ENCODE data around the gene COPA. TPM values are rescaled to one million over a fixed set of nuclear protein-coding genes. Genes with fewer than 3 reads are reported as not detected.
A peak's percentile ranks its signal among the peaks of the same experiment; 100 is the strongest.
"Not testable (repeated sequence)": the region's sequence is repeated elsewhere in the genome, so short reads cannot be mapped to it uniquely, and the experiment has no call there.

Gene COPA
- total RNA-seq: 178 and 193 TPM in 2 replicates

- peak; percentile 84 for DNase-seq (ENCODE audit: extremely low read depth, low read depth, low spot score)
Observed at GRCh38 chr1:160342953-160343869, at the start of gene COPA, which contains the start of gene NCSTN. COPA (minus strand) TSS chr1:160343250; CDS start chr1:160343170, 80 bp downstream. NCSTN (plus strand) TSS chr1:160343383; CDS start chr1:160343397, 14 bp downstream.

DNA sequence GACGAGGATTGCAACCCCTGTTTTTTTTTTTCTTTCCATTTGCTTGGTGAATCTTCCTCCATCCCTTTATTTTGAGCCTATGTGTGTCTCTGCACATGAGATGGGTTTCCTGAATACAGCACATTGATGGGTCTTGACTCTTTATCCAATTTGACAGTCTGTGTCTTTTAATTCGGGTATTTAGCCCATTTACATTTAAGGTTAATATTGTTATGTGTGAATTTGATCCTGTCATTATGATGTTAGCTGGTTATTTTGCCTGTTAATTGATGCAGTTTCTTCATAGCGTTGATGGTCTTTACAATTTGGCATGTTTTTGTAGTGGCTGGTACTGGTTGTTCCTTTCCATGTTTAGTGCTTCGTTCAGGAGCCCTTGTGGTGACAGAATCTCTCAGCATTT is 45.4 kb upstream of the COPA start:
- not testable (repeated sequence) for DNase-seq (ENCODE audit: extremely low read depth, low read depth, low spot score)

DNA sequence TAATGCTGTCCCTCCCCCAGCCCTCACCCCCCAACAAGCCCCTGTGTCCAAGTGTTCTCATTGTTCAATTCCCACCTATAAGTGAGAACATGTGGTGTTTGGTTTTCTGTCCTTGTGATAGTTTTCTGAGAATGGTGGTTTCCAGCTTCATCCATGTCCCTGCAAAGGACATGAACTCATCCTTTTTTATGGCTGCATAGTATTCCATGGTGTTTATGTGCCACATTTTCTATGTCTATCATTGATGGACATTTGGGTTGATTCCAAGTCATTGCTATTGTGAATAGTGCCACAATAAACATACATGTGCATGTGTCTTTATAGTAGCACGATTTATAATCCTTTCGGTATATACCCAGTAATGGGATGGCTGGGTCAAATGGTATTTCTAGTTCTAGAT is 41.8 kb upstream of the COPA start:
- DNase-seq (ENCODE audit: extremely low read depth, low read depth, low spot score): not testable (repeated sequence)

DNA sequence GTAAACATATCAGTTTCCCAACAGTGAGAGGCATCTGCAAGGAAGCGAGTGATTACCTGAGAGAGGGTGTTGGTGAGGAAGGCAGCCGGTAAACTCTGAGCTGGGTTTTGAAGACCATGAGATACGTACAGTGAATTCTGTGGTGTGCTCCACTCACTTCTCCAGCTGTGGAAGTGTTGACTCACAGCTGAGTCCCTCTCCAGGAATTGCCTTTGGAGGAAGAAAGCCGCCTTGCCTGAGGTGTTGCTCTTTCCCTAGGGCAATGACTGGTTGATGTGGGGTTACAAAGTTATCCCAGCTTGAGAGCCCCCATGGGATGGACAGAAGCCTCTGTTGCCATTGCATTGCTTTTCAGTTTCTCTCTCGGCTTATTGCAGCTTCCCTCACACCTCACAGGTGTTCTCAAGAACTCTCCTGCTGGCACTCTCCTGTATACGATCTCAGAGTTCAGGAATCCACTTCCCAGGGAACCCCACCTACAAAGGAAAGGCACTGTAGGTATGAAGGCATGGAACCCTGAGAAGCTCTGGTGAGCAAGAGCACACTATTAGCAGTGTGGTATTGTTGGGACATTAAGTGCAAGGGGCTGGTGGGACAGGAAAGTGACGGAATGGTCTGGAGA is 34.6 kb upstream of the COPA start:
- no peak for DNase-seq (ENCODE audit: extremely low read depth, low read depth, low spot score)

DNA sequence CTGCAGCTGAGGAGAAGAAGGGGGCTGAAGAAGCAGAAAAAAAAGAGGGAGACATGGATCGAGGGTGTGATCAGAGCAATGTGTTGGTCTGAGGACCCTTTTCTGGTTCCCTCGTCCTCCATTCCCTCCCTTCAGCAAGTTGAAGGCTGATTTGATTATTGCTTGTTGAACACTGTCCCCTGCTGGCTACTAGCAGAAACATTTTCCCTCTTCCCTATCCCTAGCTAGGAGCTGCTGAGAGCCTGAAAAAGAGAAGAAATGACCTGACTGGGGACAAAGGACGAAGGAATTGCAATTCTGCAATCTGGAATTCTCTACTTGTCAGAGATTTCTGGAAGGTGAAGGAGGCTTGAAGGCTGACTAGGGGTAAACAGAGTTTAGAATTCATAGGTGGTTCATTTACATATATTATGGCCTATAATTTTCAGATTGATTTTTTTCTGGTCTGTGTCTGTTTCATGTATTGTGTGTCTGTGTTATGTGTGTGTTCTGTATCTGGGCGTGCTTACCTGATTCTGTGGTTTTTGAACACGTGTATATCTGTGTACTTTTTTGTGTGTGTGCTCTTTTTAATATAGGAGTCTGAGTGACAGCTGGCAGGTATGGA is 33.6 kb upstream of the COPA start:
- peak; percentile 29 for DNase-seq (ENCODE audit: extremely low read depth, low read depth, low spot score)

- DNase-seq (ENCODE audit: extremely low read depth, low read depth, low spot score): no peak
Observed at GRCh38 chr1:160375788-160376524, 32.9 kb upstream of the COPA start.

- no peak for DNase-seq (ENCODE audit: extremely low read depth, low read depth, low spot score)
Observed at GRCh38 chr1:160374306-160375110, 31.5 kb upstream of the COPA start.

- no peak for DNase-seq (ENCODE audit: extremely low read depth, low read depth, low spot score)
Observed at GRCh38 chr1:160373696-160374095, 30.6 kb upstream of the COPA start.

DNA sequence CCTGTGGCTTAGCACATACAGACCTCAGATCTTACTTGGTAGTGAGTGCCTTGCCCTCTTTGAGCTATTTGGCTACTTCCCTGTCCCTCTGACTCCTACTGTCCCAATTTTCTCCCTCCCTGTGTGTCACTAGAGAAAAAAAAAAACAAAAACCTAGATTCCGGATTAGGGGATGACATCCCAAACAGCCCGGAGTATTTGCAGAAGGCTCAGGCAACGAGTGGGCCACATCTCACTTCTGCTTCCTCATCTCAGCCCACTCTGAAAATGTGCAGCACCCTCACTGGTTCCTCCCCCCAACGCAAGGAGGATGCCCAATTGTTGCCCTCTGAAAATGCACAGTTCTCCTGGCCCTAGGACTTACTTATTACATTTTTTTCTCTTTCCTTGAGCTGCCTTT is 28.7 kb upstream of the COPA start:
- no peak for DNase-seq (ENCODE audit: extremely low read depth, low read depth, low spot score)

- DNase-seq (ENCODE audit: extremely low read depth, low read depth, low spot score): no peak
Observed at GRCh38 chr1:160371346-160371631, 28.2 kb upstream of the COPA start.

DNA sequence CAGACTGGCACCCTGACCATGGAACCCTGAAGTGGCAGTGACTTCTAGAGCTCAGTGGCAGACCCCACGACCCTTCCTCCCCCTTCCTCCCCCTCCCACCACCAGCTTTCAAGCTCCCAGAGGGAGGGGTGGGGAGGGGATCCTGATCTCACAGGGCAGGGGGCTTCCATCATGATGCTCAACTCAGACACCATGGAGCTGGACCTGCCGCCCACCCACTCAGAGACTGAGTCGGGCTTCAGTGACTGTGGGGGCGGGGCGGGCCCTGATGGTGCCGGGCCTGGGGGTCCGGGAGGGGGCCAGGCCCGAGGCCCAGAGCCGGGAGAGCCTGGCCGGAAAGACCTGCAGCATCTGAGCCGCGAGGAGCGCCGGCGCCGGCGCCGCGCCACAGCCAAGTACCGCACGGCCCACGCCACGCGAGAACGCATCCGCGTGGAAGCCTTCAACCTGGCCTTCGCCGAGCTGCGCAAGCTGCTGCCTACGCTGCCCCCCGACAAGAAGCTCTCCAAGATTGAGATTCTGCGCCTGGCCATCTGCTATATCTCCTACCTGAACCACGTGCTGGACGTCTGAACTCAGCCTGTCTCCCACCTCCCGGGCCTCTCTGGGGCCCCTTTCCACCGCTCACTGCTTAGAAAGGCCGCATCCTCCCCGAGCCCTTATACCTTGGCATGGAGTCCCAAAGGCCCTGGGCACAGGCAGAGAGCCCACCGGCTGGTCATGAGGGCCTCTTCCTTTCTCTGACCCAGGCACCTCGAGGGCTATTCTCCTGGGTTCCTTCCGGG is 27.7 kb upstream of the COPA start:
- no peak for DNase-seq (ENCODE audit: extremely low read depth, low read depth, low spot score)

DNA sequence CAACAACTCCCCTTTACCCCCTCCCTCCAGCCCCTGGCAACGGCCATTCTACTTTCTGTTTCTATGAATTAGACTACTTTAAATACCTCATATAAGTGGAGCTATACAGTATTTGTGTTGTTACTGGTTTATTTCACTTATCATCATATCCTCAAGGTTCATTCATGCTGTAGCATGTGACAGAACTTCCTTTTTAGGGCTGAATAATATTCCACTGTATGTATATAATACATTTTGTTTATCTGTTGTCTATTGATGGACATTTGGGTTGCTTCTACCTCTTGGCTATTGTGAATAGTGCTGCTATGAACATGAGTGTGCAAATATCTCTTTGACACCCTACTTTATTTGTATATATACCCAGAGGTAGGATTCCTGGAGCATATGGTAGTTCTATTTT is 26.0 kb upstream of the COPA start:
- DNase-seq (ENCODE audit: extremely low read depth, low read depth, low spot score): no peak

- no peak for DNase-seq (ENCODE audit: extremely low read depth, low read depth, low spot score)
Observed at GRCh38 chr1:160367934-160368923, 25.2 kb upstream of the COPA start.

DNA sequence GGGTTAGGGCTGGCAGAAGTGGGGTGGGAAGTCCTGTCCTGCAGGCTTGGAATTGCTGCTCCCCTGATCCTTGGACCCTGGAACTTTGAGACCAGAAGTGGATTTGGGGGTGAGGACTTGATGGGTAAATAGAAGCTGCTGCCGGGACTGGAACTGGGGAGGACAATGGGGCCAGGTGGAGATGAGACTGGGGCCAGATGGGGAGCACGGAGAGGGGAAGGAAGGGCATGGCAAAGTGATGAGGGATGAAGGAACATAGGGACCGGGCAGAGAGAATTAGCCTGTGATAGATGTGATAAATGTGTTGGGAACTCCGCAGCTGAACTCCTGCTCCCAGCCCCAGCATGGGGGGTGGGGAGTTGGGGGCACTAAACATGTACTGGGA is 24.5 kb upstream of the COPA start:
- no peak for DNase-seq (ENCODE audit: extremely low read depth, low read depth, low spot score)

DNA sequence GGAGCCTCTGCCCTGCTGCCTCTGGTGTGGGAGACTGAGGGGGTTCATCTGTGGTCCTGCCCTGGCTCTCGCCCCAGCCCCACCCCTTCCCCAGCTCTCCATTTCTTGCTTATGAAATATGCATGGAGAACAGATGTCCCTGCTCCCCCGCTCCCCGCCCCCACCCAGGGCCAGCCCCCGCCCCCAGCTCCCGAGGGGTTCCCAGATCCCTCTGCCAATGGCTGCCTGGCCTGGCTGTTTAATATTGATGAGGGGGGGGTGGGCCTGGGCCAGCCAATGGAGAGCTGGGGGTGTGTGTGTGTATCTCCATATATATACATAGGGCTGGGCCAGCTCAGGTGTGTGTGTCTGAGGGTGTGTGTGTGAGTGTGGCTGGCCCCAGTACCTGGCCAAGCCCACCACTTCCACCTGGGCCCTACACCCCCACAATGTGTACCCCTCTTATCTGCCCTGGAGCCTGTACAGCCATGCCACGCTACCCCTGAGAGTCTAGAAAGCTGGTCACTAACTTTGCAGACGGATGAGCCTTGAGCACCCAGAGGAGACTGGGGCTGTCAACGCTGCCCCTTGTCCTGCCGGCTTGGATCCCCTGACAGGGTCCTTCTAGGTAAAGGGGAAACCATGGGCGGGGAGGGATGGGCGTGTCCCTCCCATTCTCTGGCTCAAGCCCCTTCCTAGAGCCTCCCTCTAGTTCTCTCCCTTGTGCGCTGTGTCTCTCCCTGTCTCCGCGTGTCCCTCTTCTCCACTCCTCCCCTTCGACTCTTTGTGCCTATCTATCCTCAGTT is 23.9 kb upstream of the COPA start, which contains the start of gene NHLH1:
TSS of gene NHLH1 (plus strand) at position 341 of the 785 bp plus-strand sequence. CDS start 3,661 bp downstream, outside the sequence.
- DNase-seq (ENCODE audit: extremely low read depth, low read depth, low spot score): no peak

DNA sequence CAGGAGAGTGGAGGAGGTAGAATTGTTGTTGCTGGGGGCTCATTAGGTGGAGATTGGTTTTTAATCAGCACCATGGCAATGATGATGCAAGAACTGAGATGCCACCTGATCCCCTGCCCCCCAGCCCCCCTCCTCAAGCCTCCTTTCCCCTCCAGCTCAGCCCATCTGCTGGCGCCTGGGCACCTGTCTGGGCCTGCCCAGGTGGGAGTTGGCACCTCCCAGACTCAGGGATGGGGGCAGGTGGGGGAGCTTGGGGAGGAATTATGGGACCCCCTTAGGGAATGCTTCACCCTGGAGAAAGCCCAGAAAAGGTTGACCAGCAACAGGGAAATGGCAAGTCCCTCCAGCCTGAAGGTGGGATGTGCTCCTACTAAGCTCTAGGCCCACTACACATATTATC is 22.3 kb upstream of the COPA start:
- no peak for DNase-seq (ENCODE audit: extremely low read depth, low read depth, low spot score)

- DNase-seq (ENCODE audit: extremely low read depth, low read depth, low spot score): no peak
Observed at GRCh38 chr1:160363951-160364735, 21.1 kb upstream of the COPA start.

All from glomerular endothelial cell (primary cell).